Osteocyte (in vitro differentiated cells): ENCODE measurements around the gene INPP4B. TPM values are rescaled to one million over a fixed set of nuclear protein-coding genes. Genes with fewer than 3 reads are reported as not detected.
A peak's percentile ranks its signal among the peaks of the same experiment; 100 is the strongest.

Source experiments
- DNase-seq: peaks from one replicate; pipeline ENCODE4 v3.0.0; 2021; ENCODE audit warnings: mixed read lengths; ENCODE audit not compliant: unreplicated experiment; ENCODE audit errors: extremely low spot score
- H3K27ac Mint-ChIP-seq: one replicate; pipeline ENCODE4 v1.8.0; 2021; ENCODE audit warnings: mild to moderate bottlenecking, mixed read lengths; ENCODE audit not compliant: unreplicated experiment
- H3K27me3 Mint-ChIP-seq: one replicate; pipeline ENCODE4 v1.8.0; 2021; ENCODE audit warnings: mixed read lengths; ENCODE audit not compliant: unreplicated experiment
- H3K36me3 Mint-ChIP-seq: one replicate; pipeline ENCODE4 v1.8.0; 2021; ENCODE audit warnings: mixed read lengths; ENCODE audit not compliant: unreplicated experiment
- H3K4me1 Mint-ChIP-seq: one replicate; pipeline ENCODE4 v1.8.0; 2021; ENCODE audit warnings: mixed read lengths; ENCODE audit not compliant: unreplicated experiment
- H3K4me3 Mint-ChIP-seq: one replicate; pipeline ENCODE4 v1.8.0; 2021; ENCODE audit warnings: mild to moderate bottlenecking, moderate library complexity, mixed read lengths; ENCODE audit not compliant: unreplicated experiment
- H3K9me3 Mint-ChIP-seq: one replicate; pipeline ENCODE4 v1.8.0; 2021; ENCODE audit warnings: mixed read lengths; ENCODE audit not compliant: unreplicated experiment
- total RNA-seq: library from RNA; stranded (reverse); gene quantifications from 2 replicates; pipeline ENCODE4 v1.2.1, GENCODE V29; 2021
- TF ChIP-seq, protein P1 (sequence below): fragments of 200-600 bp; sonication (generic); IDR thresholded peaks from 2 replicates; pipeline ENCODE4 v1.5.0; 2021; ENCODE audit warnings: antibody characterized with exemption, mild to moderate bottlenecking, moderate library complexity

INPP4B gene
- total RNA-seq, 1 donor from 2014 or later: 10.9 TPM

DNA sequence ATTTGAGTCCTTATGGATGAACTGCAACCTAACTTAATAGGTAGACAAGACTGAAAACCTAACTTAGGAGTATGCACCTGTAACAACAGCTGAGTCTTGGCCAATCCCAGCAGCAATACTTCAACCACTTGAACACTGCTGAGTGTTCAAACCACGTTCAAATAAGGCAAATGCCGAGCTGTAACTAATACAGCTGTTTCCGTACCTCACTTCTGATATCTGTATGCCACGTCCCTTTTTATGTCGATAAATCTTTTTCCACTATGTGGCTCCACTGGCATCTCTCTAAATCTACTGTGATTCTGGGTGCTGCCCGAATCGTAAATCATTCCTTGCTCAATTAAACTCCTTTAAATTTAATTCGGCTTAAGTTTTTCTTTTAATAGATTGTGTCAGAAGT, 459.7 kb downstream of the INPP4B start:
- no peak for DNase-seq
- Mint-ChIP-seq H3K4me3 (no peak overlapping the region), H3K9me3 (no peaks in the 10 kb centered on the region), H3K4me1 (peaks cover 3% of the 10 kb centered on the region), H3K27me3 (no peaks in the 10 kb centered on the region), H3K27ac (no peak overlapping the region), H3K36me3 (no peaks in the 10 kb centered on the region)
- TF ChIP-seq, protein P1, sequence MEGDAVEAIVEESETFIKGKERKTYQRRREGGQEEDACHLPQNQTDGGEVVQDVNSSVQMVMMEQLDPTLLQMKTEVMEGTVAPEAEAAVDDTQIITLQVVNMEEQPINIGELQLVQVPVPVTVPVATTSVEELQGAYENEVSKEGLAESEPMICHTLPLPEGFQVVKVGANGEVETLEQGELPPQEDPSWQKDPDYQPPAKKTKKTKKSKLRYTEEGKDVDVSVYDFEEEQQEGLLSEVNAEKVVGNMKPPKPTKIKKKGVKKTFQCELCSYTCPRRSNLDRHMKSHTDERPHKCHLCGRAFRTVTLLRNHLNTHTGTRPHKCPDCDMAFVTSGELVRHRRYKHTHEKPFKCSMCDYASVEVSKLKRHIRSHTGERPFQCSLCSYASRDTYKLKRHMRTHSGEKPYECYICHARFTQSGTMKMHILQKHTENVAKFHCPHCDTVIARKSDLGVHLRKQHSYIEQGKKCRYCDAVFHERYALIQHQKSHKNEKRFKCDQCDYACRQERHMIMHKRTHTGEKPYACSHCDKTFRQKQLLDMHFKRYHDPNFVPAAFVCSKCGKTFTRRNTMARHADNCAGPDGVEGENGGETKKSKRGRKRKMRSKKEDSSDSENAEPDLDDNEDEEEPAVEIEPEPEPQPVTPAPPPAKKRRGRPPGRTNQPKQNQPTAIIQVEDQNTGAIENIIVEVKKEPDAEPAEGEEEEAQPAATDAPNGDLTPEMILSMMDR: no peak

DNA sequence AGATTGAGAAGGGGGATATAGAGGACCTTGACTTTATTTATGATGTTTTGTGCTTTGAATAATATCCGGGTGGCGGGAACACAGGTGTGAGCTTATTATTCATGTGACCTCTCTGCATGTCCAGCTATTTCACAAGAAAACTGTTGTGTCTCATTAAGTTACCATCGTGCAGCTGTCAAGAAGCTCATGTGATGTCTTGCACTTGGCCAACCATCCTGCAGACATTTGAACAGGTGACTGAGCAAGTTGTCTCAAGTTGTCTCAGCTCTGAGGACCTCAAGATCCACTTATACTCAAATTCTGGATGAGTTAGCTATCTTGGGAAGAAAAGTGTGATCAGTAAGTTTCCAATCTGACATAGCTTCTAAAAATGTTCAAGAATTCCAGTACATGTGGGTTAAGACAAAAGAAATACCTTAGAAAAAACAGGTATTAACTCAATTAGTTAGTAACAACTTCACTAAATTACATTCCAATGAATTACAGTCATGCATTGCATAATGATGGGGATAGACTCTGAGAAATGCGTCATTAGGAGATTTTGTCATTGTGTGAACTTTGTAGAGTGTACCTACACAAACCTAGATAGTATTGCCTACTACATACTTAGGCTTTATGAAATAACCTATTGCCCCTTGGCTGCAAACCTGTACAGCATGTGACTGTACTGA, 462.2 kb downstream of the INPP4B start:
- no peak for DNase-seq
- H3K4me1 Mint-ChIP-seq: peaks cover 20% of the 10 kb centered on the region
- H3K36me3 Mint-ChIP-seq: no peaks in the 10 kb centered on the region
- H3K4me3 Mint-ChIP-seq: no peak overlapping the region
- H3K27me3 Mint-ChIP-seq: no peaks in the 10 kb centered on the region
- no peak overlapping the region for H3K27ac Mint-ChIP-seq
- TF ChIP-seq, protein P1: no peak
- H3K9me3 Mint-ChIP-seq: no peaks in the 10 kb centered on the region

GRCh38 chr4:142383354-142383753, 462.7 kb downstream of the INPP4B start:
- Mint-ChIP-seq H3K27me3 (no peaks in the 10 kb centered on the region), H3K27ac (no peak overlapping the region), H3K36me3 (no peaks in the 10 kb centered on the region), H3K9me3 (no peaks in the 10 kb centered on the region), H3K4me1 (peaks cover 23% of the 10 kb centered on the region), H3K4me3 (no peak overlapping the region)
- DNase-seq: no peak
- TF ChIP-seq, protein P1: no peak

GRCh38 chr4:142380052-142380602, 466.0 kb downstream of the INPP4B start:
- Mint-ChIP-seq H3K9me3 (no peaks in the 10 kb centered on the region), H3K4me3 (no peak overlapping the region), H3K36me3 (no peaks in the 10 kb centered on the region), H3K27me3 (no peaks in the 10 kb centered on the region), H3K27ac (peak overlapping the region; percentile 89), H3K4me1 (peaks cover 38% of the 10 kb centered on the region)
- no peak for DNase-seq
- TF ChIP-seq, protein P1: no peak

DNA sequence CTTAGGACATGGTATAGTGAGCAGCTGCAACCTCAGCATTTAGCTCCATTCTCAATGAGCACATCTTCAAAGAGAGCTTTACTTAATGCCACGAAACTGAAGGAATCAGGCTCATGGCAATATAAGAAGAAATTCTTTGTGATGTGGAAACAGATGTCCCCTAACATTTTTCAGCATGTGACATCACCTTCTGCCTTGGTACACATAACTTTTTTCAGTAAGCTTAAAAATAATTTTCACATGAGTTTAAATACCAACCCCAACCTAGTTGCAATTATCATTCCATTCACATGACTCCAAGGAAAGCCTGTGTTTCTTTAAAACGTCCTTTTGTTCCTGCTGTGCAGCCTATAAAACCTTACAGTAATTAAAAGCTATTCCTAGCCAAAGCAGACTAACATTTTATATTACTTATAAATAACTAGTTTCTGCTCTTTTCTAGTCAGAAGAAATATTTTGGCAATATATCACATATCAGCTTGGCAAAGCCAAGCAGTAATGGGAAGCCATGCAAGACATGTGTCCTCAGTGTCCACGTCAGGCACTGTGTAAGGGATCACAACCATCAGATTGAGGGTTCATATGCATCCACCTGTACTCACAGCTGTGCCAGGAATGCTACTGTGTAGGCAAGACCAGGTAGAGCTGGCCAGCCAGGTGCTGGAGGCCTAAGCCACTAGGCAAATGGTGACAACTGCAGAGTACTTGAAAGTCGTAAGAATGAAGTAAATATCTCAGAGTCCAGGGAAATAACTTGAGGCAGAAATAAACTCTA, 466.6 kb downstream of the INPP4B start:
- Mint-ChIP-seq H3K27ac (peak overlapping the region; percentile 89), H3K27me3 (no peaks in the 10 kb centered on the region), H3K4me1 (peaks cover 43% of the 10 kb centered on the region), H3K4me3 (no peak overlapping the region), H3K36me3 (no peaks in the 10 kb centered on the region), H3K9me3 (no peaks in the 10 kb centered on the region)
- no peak for DNase-seq
- TF ChIP-seq, protein P1: no peak
